Stimulated activated CD4-positive, alpha-beta T cell treated with anti-CD3 and anti-CD28 coated beads, TNF-alpha, amount 100 ng/mL, for 24 hours (primary cell): Measurements from ENCODE around the gene LRP3.

ENCODE experiments used
- DNase-seq, 3 experiments: peaks; one replicate each; pipeline ENCODE4 v3.0.0-alpha.2; 2020; ENCODE audit warnings: low read depth in 3 of 3

LRP3 gene

GRCh38 chr19:33236696-33237390 lies 42.7 kb downstream of the LRP3 start:
- DNase-seq, result no peak

GRCh38 chr19:33238481-33239149 lies 44.5 kb downstream of the LRP3 start:
- DNase-seq, result no peak

GRCh38 chr19:33239223-33239975 lies 45.3 kb downstream of the LRP3 start:
- DNase-seq, result no peak

GRCh38 chr19:33240181-33240771 lies 46.1 kb downstream of the LRP3 start:
- DNase-seq, result no peak

- no peak for DNase-seq
Observed at GRCh38 chr19:33241091-33241529, 47.0 kb downstream of the LRP3 start.

GRCh38 chr19:33241530-33242101 lies 47.5 kb downstream of the LRP3 start:
- DNase-seq, result peak in 1 of 3 experiments; percentile 21

GRCh38 chr19:33242131-33242530 lies 48.0 kb downstream of the LRP3 start:
- no peak for DNase-seq

GRCh38 chr19:33242911-33243310 lies 48.8 kb downstream of the LRP3 start:
- no peak for DNase-seq

GRCh38 chr19:33245948-33246708 lies 52.0 kb downstream of the LRP3 start:
- no peak for DNase-seq

- no peak for DNase-seq
Observed at GRCh38 chr19:33246709-33247440, 52.7 kb downstream of the LRP3 start.

- no peak for DNase-seq
Observed at GRCh38 chr19:33247441-33247819, 53.3 kb downstream of the LRP3 start.

GRCh38 chr19:33248104-33248503 lies 54.0 kb downstream of the LRP3 start:
- DNase-seq, result no peak

GRCh38 chr19:33248553-33248953 lies 54.4 kb downstream of the LRP3 start:
- no peak for DNase-seq

GRCh38 chr19:33248954-33249613 lies 55.0 kb downstream of the LRP3 start:
- no peak for DNase-seq

- no peak for DNase-seq
Observed at GRCh38 chr19:33249740-33250366, 55.7 kb downstream of the LRP3 start.

GRCh38 chr19:33250500-33250899 lies 56.4 kb downstream of the LRP3 start:
- no peak for DNase-seq

GRCh38 chr19:33251076-33251475 lies 56.9 kb downstream of the LRP3 start:
- no peak for DNase-seq

GRCh38 chr19:33251526-33252090 lies 57.5 kb downstream of the LRP3 start:
- no peak for DNase-seq

- DNase-seq, result no peak
Observed at GRCh38 chr19:33252418-33252962, 58.4 kb downstream of the LRP3 start.
